A549 (cell line): ENCODE results near the gene BLTP2.

Experiments used
- CBX2 ChIP-seq: fragments of 200-600 bp; sonication (generic); IDR thresholded peaks from 2 replicates; pipeline ENCODE4 v1.6.1; 2016; ENCODE audit warnings: low read depth, mild to moderate bottlenecking, borderline replicate concordance
- EP300 ChIP-seq, 2 experiments: fragments of >200 bp; sonication (Bioruptor Twin); formaldehyde crosslinking; IDR thresholded peaks; 2 replicates in 1 of 2; 3 replicates in 1 of 2; pipeline ENCODE4 v1.6.1; 2016 to 2017
- JUN ChIP-seq, 2 experiments: fragments of >200 bp; sonication (Bioruptor Twin); formaldehyde crosslinking; IDR thresholded peaks; 2 replicates in 1 of 2; 3 replicates in 1 of 2; pipeline ENCODE4 v1.6.1; 2016 to 2017
- KDM5A ChIP-seq: fragments of 200-600 bp; sonication (generic); IDR thresholded peaks from 2 replicates; pipeline ENCODE4 v1.6.1; 2016; ENCODE audit warnings: antibody characterized with exemption, mild to moderate bottlenecking
- POLR2A ChIP-seq: IDR thresholded peaks from 2 replicates; pipeline ENCODE4 v1.6.1; 2012; ENCODE audit warnings: mild to moderate bottlenecking, low read length
- SMC3 ChIP-seq: fragments of >200 bp; sonication (Bioruptor Twin); formaldehyde crosslinking; IDR thresholded peaks from 3 replicates; pipeline ENCODE4 v1.6.1; 2018; ENCODE audit warnings: inconsistent platforms
- SREBF2 ChIP-seq: fragments of 450-650 bp; IDR thresholded peaks from 2 replicates; pipeline ENCODE4 v1.6.1; 2014; ENCODE audit warnings: mild to moderate bottlenecking, moderate library complexity
- ZC3H11A ChIP-seq: fragments of 450-650 bp; IDR thresholded peaks from 2 replicates; pipeline ENCODE4 v1.6.1; 2014; ENCODE audit warnings: antibody characterized with exemption, mild to moderate bottlenecking
- TF ChIP-seq, protein P1 (sequence below): fragments of >200 bp; sonication (Bioruptor Twin); formaldehyde crosslinking; IDR thresholded peaks from 3 replicates; pipeline ENCODE4 v1.5.1; 2016
- TF ChIP-seq, protein P2 (sequence below): fragments of 200-600 bp; sonication (generic); IDR thresholded peaks from 2 replicates; pipeline ENCODE4 v1.6.1; 2016; ENCODE audit warnings: antibody characterized with exemption, mild to moderate bottlenecking, moderate library complexity

DNA sequence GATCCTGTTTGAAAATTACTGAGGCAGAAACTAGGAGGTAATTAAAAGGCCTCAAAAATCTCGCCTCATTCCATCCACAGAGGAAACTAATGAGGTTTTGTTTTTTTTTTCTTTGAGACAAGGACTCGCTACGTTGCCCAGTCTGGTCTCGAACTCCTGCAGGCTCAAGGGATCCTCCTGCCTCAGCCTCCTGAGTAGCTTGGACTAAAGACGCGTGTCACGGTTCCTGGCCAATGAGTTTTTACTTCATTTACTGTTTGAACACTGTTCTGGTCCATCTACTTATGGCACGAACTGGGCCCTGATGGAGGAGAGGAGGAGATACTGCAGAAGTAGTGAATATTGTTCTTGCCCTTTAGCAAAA, 600 bp upstream of the BLTP2 start:
- TF ChIP-seq, protein P1, sequence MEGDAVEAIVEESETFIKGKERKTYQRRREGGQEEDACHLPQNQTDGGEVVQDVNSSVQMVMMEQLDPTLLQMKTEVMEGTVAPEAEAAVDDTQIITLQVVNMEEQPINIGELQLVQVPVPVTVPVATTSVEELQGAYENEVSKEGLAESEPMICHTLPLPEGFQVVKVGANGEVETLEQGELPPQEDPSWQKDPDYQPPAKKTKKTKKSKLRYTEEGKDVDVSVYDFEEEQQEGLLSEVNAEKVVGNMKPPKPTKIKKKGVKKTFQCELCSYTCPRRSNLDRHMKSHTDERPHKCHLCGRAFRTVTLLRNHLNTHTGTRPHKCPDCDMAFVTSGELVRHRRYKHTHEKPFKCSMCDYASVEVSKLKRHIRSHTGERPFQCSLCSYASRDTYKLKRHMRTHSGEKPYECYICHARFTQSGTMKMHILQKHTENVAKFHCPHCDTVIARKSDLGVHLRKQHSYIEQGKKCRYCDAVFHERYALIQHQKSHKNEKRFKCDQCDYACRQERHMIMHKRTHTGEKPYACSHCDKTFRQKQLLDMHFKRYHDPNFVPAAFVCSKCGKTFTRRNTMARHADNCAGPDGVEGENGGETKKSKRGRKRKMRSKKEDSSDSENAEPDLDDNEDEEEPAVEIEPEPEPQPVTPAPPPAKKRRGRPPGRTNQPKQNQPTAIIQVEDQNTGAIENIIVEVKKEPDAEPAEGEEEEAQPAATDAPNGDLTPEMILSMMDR, result no peak
- TF ChIP-seq SMC3 (no peak), ZC3H11A (no peak), JUN (IDR thresholded peaks at IDR 0.05) (no peak), EP300 (IDR thresholded peaks at IDR 0.05) (no peak), KDM5A (no peak), CBX2 (no peak), POLR2A (no peak), SREBF2 (no peak)
- TF ChIP-seq, protein P2, sequence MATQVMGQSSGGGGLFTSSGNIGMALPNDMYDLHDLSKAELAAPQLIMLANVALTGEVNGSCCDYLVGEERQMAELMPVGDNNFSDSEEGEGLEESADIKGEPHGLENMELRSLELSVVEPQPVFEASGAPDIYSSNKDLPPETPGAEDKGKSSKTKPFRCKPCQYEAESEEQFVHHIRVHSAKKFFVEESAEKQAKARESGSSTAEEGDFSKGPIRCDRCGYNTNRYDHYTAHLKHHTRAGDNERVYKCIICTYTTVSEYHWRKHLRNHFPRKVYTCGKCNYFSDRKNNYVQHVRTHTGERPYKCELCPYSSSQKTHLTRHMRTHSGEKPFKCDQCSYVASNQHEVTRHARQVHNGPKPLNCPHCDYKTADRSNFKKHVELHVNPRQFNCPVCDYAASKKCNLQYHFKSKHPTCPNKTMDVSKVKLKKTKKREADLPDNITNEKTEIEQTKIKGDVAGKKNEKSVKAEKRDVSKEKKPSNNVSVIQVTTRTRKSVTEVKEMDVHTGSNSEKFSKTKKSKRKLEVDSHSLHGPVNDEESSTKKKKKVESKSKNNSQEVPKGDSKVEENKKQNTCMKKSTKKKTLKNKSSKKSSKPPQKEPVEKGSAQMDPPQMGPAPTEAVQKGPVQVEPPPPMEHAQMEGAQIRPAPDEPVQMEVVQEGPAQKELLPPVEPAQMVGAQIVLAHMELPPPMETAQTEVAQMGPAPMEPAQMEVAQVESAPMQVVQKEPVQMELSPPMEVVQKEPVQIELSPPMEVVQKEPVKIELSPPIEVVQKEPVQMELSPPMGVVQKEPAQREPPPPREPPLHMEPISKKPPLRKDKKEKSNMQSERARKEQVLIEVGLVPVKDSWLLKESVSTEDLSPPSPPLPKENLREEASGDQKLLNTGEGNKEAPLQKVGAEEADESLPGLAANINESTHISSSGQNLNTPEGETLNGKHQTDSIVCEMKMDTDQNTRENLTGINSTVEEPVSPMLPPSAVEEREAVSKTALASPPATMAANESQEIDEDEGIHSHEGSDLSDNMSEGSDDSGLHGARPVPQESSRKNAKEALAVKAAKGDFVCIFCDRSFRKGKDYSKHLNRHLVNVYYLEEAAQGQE, result no peak
